SK-N-SH treated with all-trans-retinoic acid at 6 μM for 48 hours (cell line): Measurements from ENCODE around the gene OMP.

ENCODE experiments used
- ATAC-seq: fragments of 200-7000 bp; cut with Tn5 transposase; 3 replicates; pipeline ENCODE4 v1.9.1; 2020; ENCODE audit warnings: mild to moderate bottlenecking, moderate library complexity
- ARNTL ChIP-seq: fragments of 450-650 bp; formaldehyde crosslinking; IDR thresholded peaks from 2 replicates; pipeline ENCODE4 v1.5.0; 2020; ENCODE audit warnings: low read depth, mild to moderate bottlenecking, moderate library complexity, borderline replicate concordance
- BACH2 ChIP-seq: fragments of 250-450 bp; sonication (Bioruptor Pico); IDR thresholded peaks from 2 replicates; pipeline ENCODE4 v1.9.0; 2021; ENCODE audit warnings: mild to moderate bottlenecking, borderline replicate concordance
- ESRRG ChIP-seq: fragments of 250-450 bp; sonication (Bioruptor Pico); IDR thresholded peaks from 2 replicates; pipeline ENCODE4 v1.6.1; 2021; ENCODE audit warnings: mild to moderate bottlenecking
- GLIS3 ChIP-seq: fragments of 250-450 bp; sonication (Bioruptor Pico); IDR thresholded peaks from 2 replicates; pipeline ENCODE4 v1.5.0; 2020; ENCODE audit warnings: mild to moderate bottlenecking, moderate library complexity
- ISL1 ChIP-seq: fragments of 250-450 bp; sonication (Bioruptor Pico); IDR thresholded peaks from 2 replicates; pipeline ENCODE4 v2.1.2; 2022; ENCODE audit warnings: mild to moderate bottlenecking, moderate library complexity
- OSR1 ChIP-seq: fragments of 250-450 bp; sonication (Bioruptor Pico); IDR thresholded peaks from 2 replicates; pipeline ENCODE4 v1.8.0; 2022; ENCODE audit warnings: moderate library complexity, mild to moderate bottlenecking, inconsistent platforms
- PPARA ChIP-seq: fragments of 250-450 bp; sonication (Bioruptor Pico); IDR thresholded peaks from 2 replicates; pipeline ENCODE4 v1.5.0; 2020; ENCODE audit warnings: mild to moderate bottlenecking, borderline replicate concordance
- RARB ChIP-seq: fragments of 250-450 bp; sonication (Bioruptor Pico); IDR thresholded peaks from 2 replicates; pipeline ENCODE4 v1.8.0; 2021; ENCODE audit warnings: mild to moderate bottlenecking, moderate library complexity
- SNAI2 ChIP-seq: fragments of 250-450 bp; sonication (Bioruptor Pico); IDR thresholded peaks from 2 replicates; pipeline ENCODE4 v1.5.0; 2020; ENCODE audit warnings: mild to moderate bottlenecking, moderate library complexity
- TCF4 ChIP-seq: fragments of 250-450 bp; sonication (Bioruptor Pico); IDR thresholded peaks from 2 replicates; pipeline ENCODE4 v1.8.0; 2021; ENCODE audit warnings: mild to moderate bottlenecking, moderate library complexity, borderline replicate concordance
- TOX ChIP-seq: fragments of 250-450 bp; sonication (Bioruptor Pico); IDR thresholded peaks from 2 replicates; pipeline ENCODE4 v1.8.0; 2021; ENCODE audit warnings: mild to moderate bottlenecking, moderate library complexity, borderline replicate concordance
- ZFP3 ChIP-seq: fragments of 250-450 bp; sonication (Bioruptor Pico); IDR thresholded peaks from 2 replicates; pipeline ENCODE4 v1.5.0; 2020; ENCODE audit warnings: mild to moderate bottlenecking, moderate library complexity
- ZFP30 ChIP-seq: fragments of 450-650 bp; formaldehyde crosslinking; IDR thresholded peaks from 2 replicates; pipeline ENCODE4 v1.5.0; 2022; ENCODE audit warnings: mild to moderate bottlenecking, moderate library complexity
- ZNF565 ChIP-seq: fragments of 450-650 bp; formaldehyde crosslinking; conservative IDR thresholded peaks from 2 replicates; pipeline ENCODE4 v1.5.0; 2020; ENCODE audit warnings: low read depth, mild to moderate bottlenecking, moderate library complexity
- ZNF70 ChIP-seq: fragments of 450-650 bp; formaldehyde crosslinking; IDR thresholded peaks from 2 replicates; pipeline ENCODE4 v1.5.0; 2020; ENCODE audit warnings: mild to moderate bottlenecking, moderate library complexity
- ZNF8 ChIP-seq: fragments of 450-650 bp; formaldehyde crosslinking; IDR thresholded peaks from 2 replicates; pipeline ENCODE4 v1.5.0; 2020; ENCODE audit warnings: mild to moderate bottlenecking, moderate library complexity
- TF ChIP-seq, protein P1 (sequence below): fragments of 250-450 bp; sonication (Bioruptor Pico); IDR thresholded peaks from 2 replicates; pipeline ENCODE4 v1.8.0; 2021; ENCODE audit warnings: low read depth, mild to moderate bottlenecking, moderate library complexity, borderline replicate concordance
- TF ChIP-seq, protein P2 (sequence below): fragments of 250-450 bp; sonication (Bioruptor Pico); IDR thresholded peaks from 2 replicates; pipeline ENCODE4 v1.5.0; 2020; ENCODE audit warnings: mild to moderate bottlenecking, moderate library complexity
- TF ChIP-seq, protein P3 (sequence below): fragments of 250-450 bp; sonication (Bioruptor Pico); IDR thresholded peaks from 2 replicates; pipeline ENCODE4 v1.5.1; 2020; ENCODE audit warnings: low read depth, mild to moderate bottlenecking, moderate library complexity
- TF ChIP-seq, protein P4 (sequence below): fragments of 250-450 bp; sonication (Bioruptor Pico); IDR thresholded peaks from 2 replicates; pipeline ENCODE4 v1.8.0; 2020; ENCODE audit warnings: mild to moderate bottlenecking, moderate library complexity, borderline replicate concordance

Gene OMP

DNA sequence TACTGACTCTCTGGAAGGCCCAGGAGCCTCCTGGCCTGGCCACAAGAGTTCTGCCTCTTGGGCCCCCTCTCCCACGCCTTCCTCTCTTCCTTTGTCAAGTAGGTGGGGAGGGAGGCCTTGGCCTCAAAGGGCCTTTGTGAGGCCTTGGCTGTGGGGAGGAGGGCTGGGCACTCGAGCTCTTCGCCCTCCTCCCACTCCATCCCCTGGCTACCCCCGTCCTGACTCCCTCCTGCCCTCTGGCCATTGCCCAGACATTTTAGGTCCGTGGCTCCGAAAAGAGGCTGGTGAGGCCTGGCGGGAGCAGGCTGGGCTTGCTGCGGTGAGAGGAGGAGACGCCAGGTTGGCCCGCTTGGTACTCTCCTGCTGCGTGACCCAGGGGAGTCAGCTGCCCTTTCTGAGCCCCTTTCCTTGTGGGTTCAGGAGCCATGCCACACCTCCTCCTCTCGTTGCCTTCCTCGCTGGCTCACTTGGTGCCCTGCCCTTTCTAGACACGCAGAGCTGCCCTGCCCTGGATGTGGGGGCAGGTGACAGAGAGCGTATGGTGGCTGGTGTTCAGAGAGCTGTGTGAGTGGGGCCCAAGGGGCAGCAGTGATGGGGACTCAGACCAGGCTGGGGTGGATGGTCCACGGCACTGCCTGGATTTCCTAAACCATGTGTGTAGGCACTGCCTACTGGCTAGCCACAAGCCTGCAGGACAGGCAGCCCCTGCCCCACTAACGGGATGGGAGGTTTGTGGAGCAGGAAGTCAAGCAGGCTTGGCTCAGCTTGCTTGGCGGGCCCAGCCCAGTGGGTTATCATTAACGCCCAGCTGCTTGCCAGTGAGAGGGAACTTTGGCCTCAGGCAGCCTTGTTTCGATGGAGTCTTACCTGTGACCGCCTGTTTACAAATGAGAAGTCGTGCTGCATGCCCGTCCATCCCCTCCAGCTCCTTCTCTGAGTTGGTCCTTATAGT is 15.8 kb upstream of the OMP start:
- no peak for ATAC-seq
- TF ChIP-seq GLIS3 (CRISPR knock-in tag): no peak
- TF ChIP-seq, protein P1, sequence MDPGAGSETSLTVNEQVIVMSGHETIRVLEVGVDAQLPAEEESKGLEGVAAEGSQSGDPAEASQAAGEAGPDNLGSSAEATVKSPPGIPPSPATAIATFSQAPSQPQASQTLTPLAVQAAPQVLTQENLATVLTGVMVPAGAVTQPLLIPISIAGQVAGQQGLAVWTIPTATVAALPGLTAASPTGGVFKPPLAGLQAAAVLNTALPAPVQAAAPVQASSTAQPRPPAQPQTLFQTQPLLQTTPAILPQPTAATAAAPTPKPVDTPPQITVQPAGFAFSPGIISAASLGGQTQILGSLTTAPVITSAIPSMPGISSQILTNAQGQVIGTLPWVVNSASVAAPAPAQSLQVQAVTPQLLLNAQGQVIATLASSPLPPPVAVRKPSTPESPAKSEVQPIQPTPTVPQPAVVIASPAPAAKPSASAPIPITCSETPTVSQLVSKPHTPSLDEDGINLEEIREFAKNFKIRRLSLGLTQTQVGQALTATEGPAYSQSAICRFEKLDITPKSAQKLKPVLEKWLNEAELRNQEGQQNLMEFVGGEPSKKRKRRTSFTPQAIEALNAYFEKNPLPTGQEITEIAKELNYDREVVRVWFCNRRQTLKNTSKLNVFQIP: no peak
- no peak for TF ChIP-seq RARB (CRISPR knock-in tag)
- no peak for TF ChIP-seq ZFP3 (CRISPR knock-in tag)
- TF ChIP-seq ZNF70 (CRISPR knock-in tag): no peak
- no peak for TF ChIP-seq ZFP30 (CRISPR knock-in tag)
- no peak for TF ChIP-seq ZNF8 (CRISPR knock-in tag)
- TF ChIP-seq ESRRG: no peak
- TF ChIP-seq ARNTL (CRISPR knock-in tag): no peak
- TF ChIP-seq, protein P2, sequence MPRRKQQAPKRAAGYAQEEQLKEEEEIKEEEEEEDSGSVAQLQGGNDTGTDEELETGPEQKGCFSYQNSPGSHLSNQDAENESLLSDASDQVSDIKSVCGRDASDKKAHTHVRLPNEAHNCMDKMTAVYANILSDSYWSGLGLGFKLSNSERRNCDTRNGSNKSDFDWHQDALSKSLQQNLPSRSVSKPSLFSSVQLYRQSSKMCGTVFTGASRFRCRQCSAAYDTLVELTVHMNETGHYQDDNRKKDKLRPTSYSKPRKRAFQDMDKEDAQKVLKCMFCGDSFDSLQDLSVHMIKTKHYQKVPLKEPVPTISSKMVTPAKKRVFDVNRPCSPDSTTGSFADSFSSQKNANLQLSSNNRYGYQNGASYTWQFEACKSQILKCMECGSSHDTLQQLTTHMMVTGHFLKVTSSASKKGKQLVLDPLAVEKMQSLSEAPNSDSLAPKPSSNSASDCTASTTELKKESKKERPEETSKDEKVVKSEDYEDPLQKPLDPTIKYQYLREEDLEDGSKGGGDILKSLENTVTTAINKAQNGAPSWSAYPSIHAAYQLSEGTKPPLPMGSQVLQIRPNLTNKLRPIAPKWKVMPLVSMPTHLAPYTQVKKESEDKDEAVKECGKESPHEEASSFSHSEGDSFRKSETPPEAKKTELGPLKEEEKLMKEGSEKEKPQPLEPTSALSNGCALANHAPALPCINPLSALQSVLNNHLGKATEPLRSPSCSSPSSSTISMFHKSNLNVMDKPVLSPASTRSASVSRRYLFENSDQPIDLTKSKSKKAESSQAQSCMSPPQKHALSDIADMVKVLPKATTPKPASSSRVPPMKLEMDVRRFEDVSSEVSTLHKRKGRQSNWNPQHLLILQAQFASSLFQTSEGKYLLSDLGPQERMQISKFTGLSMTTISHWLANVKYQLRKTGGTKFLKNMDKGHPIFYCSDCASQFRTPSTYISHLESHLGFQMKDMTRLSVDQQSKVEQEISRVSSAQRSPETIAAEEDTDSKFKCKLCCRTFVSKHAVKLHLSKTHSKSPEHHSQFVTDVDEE (CRISPR knock-in tag): no peak
- TF ChIP-seq ISL1 (CRISPR knock-in tag): no peak
- no peak for TF ChIP-seq TOX (CRISPR knock-in tag)
- TF ChIP-seq BACH2: no peak
- no peak for TF ChIP-seq PPARA (CRISPR knock-in tag)
- TF ChIP-seq OSR1 (CRISPR knock-in tag): no peak
- TF ChIP-seq, protein P3, sequence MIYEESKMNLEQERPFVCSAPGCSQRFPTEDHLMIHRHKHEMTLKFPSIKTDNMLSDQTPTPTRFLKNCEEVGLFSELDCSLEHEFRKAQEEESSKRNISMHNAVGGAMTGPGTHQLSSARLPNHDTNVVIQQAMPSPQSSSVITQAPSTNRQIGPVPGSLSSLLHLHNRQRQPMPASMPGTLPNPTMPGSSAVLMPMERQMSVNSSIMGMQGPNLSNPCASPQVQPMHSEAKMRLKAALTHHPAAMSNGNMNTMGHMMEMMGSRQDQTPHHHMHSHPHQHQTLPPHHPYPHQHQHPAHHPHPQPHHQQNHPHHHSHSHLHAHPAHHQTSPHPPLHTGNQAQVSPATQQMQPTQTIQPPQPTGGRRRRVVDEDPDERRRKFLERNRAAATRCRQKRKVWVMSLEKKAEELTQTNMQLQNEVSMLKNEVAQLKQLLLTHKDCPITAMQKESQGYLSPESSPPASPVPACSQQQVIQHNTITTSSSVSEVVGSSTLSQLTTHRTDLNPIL (CRISPR knock-in tag): no peak
- TF ChIP-seq, protein P4, sequence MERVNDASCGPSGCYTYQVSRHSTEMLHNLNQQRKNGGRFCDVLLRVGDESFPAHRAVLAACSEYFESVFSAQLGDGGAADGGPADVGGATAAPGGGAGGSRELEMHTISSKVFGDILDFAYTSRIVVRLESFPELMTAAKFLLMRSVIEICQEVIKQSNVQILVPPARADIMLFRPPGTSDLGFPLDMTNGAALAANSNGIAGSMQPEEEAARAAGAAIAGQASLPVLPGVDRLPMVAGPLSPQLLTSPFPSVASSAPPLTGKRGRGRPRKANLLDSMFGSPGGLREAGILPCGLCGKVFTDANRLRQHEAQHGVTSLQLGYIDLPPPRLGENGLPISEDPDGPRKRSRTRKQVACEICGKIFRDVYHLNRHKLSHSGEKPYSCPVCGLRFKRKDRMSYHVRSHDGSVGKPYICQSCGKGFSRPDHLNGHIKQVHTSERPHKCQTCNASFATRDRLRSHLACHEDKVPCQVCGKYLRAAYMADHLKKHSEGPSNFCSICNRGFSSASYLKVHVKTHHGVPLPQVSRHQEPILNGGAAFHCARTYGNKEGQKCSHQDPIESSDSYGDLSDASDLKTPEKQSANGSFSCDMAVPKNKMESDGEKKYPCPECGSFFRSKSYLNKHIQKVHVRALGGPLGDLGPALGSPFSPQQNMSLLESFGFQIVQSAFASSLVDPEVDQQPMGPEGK (CRISPR knock-in tag): no peak

DNA sequence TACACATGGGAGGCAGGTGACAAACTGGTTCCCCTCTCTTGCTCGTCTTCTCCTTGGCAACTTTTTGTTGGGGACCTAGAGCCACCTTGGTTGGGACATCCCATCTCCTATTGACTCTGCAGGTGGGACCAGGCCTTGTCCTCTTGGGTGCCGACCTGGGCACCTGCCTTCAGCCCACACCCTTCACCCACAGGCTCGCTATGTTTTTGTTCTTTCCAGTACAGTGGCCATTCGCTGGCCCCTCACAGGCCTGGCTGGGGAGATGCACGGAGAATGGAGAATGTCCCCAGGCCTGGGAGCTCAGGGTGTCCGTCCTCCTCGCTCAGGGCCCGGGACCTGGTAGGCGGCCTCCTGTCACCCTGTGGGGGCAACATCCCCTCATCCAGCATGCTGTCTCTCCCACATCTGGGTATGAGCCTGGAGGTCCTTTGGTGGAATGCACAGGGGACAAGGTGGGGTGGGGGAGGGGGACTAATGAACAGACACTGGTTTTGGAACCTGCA is 14.9 kb upstream of the OMP start:
- TF ChIP-seq OSR1 (CRISPR knock-in tag): no peak
- TF ChIP-seq, protein P4 (CRISPR knock-in tag): no peak
- TF ChIP-seq TCF4: no peak
- no peak for TF ChIP-seq SNAI2
- no peak for TF ChIP-seq ZFP30 (CRISPR knock-in tag)
- TF ChIP-seq ZNF8 (CRISPR knock-in tag): no peak
- TF ChIP-seq, protein P3 (CRISPR knock-in tag): no peak
- TF ChIP-seq TOX (CRISPR knock-in tag): no peak
- TF ChIP-seq ZFP3 (CRISPR knock-in tag): no peak
- no peak for TF ChIP-seq BACH2
- no peak for TF ChIP-seq ZNF565 (CRISPR knock-in tag)

More for the DNA sequence above, 14.9 kb upstream of the OMP start:
- no peak for ATAC-seq
